ENCODE measurements around the gene SEMA3D.

GRCh38 chr7:85000735-85001350, 186.0 kb downstream of the SEMA3D start:
- no peak for TF ChIP-seq CTCF (IDR thresholded peaks at IDR 0.05; ENCODE audit: extremely low read depth in 1 of 2, insufficient read depth in 1 of 2, low read depth in 1 of 2, low read length in 2 of 2)
- no peak for TF ChIP-seq POLR2AphosphoS5 (IDR thresholded peaks at IDR 0.05; ENCODE audit: insufficient read depth, low read depth, low read length)
- no peak for TF ChIP-seq POLR2A (IDR thresholded peaks at IDR 0.05; ENCODE audit: low read depth, low read length)
- TF ChIP-seq FOS (IDR thresholded peaks at IDR 0.05; ENCODE audit: borderline replicate concordance, insufficient read depth, low read length) = no peak
- TF ChIP-seq MAX (IDR thresholded peaks at IDR 0.05; ENCODE audit: insufficient read depth, insufficient read length) = no peak
- TF ChIP-seq JUN (IDR thresholded peaks at IDR 0.05; ENCODE audit: borderline replicate concordance, insufficient read depth, insufficient read length, low read depth) = no peak

Data from endothelial cell of umbilical vein (primary cell).